ENCODE data around the gene FMNL2.

FMNL2 gene

GRCh38 chr2:152452256-152452973 lies 117.4 kb downstream of the FMNL2 start:
- DNase-seq: no peak

- DNase-seq: no peak
Observed at GRCh38 chr2:152453129-152453911, 118.3 kb downstream of the FMNL2 start.

DNA sequence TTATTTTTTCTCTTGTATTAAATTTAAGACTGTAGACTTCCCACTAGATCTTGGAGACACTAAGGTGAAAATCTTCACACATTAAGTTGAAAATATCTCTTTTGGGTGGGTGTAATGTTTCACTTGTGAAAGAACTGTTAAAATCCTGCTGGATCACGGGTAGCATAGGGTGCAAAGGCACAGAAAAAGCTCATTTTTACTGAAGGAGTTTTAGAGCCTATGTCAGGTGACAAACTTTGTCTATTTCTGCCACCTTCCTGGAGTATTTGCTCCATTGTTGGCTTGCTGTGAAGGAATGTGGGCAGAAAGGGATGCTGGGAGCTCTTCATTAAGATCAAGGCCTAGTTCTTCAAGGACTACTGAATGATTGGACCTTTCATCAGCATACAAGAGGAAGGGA lies 119.4 kb downstream of the FMNL2 start:
- no peak for DNase-seq

- DNase-seq: no peak
Observed at GRCh38 chr2:152454960-152455359, 120.0 kb downstream of the FMNL2 start.

- no peak for DNase-seq
Observed at GRCh38 chr2:152455738-152456137, 120.8 kb downstream of the FMNL2 start.

GRCh38 chr2:152456262-152456661 lies 121.3 kb downstream of the FMNL2 start:
- no peak for DNase-seq

GRCh38 chr2:152458441-152458940 lies 123.5 kb downstream of the FMNL2 start:
- DNase-seq: no peak

DNA sequence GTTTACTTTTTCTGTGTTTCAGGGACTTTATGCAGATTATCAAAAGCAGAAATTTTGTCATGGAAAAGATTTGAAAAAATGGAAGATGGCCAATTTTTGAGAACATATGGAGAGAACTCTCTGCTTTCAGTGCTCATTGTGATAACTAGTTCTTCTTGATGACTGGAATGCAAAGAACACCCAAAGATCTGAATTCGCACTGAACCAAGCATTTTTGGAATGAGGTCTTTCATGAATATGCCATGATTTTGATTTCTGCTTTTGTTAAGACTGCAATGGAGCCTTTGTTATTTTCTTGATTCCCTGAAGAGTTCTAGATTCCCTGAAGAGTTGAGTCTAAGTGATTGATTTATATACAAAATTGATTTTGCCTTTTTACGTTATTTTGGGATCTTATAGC lies 124.1 kb downstream of the FMNL2 start:
- DNase-seq: no peak

- DNase-seq: no peak
Observed at GRCh38 chr2:152460567-152460966, 125.6 kb downstream of the FMNL2 start.

DNA sequence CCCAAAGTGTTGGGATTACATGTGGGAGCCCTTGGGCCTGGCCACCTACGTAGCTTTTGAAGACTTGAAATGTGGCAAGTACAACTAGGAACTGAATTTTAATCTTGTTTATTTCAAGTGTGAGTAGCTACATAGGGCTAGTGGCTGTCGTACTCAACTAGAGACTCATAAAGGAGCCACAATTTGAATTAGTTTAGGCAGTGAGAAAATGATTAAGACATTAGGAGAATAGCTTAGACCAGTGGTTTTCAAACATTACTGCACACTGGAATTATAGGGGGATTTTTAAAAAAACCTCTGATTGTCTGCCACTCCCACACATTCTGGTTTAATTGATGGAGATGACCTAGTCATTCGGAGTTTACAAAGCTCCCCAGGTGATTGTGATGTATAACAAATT lies 127.1 kb downstream of the FMNL2 start:
- DNase-seq: no peak

DNA sequence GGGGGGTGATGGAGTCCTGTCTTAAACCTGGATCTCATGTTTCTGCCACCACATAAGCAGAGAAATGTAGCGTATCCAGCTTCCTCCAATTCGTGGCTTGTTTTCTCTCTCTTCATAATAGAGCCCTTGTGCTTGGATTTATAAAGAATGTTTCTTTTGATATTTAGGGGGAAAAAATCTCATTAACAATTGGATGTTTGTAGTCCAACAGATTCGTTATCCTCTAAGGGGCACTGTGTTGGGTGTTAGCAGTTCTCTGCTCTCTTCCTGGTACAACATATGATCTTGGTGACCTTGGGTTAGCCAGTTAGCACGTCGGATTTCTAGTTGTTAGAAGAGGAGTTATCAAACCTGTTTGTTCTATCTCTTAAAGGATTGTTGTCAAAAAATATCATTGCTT lies 127.8 kb downstream of the FMNL2 start:
- no peak for DNase-seq

DNA sequence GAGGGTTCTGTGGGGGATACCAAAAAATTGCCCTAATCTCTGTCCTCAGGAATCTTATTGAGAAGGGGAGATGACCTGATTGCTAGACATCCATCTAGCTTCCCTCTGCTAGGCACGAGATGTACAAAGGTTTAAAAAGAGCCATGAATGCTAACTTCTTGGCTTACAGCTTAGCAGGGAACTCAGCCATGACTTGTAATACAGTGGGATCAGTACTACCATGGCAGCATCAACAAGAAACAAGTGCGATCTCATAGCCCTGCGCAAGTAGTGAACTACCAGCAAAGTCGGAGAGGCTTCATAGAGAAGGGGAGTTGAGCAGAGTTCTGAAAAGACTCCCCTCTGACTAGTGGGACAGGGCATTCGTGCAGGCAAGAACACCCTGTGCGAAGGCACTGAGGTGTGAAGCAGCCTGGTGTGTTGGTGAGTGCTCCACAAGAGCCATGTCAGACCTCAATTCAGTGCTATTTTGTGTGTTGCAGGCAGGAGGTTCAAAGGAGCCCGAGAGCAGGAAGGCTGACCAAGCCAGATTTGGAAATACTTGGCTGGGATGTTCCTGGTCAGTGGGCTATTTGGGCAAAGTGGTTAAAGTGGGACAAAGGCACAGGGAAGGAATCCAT lies 130.0 kb downstream of the FMNL2 start:
- DNase-seq: no peak

- DNase-seq: no peak
Observed at GRCh38 chr2:152465541-152465940, 130.6 kb downstream of the FMNL2 start.

DNA sequence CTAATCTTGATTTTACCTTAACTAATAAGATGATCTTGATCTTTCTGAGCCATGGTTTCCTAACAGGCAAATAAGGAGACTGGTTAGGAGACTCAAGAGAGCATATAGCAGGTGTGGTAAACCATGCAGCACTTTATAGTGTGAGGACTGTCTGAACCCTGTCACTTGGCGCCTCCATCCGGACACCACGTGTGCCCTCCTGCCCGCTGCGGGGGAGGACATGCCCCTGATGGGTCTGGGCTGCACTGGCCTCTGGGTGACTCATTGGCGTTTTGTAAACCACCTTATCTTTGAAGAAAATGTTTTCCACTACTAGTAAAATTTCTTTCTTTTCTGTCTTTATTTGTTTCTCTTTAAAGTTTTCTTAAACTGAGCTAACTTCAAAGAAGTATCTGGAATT lies 131.1 kb downstream of the FMNL2 start:
- no peak for DNase-seq

GRCh38 chr2:152466980-152467676 lies 132.2 kb downstream of the FMNL2 start:
- DNase-seq: no peak

GRCh38 chr2:152467677-152468410 lies 132.9 kb downstream of the FMNL2 start:
- DNase-seq: no peak

DNA sequence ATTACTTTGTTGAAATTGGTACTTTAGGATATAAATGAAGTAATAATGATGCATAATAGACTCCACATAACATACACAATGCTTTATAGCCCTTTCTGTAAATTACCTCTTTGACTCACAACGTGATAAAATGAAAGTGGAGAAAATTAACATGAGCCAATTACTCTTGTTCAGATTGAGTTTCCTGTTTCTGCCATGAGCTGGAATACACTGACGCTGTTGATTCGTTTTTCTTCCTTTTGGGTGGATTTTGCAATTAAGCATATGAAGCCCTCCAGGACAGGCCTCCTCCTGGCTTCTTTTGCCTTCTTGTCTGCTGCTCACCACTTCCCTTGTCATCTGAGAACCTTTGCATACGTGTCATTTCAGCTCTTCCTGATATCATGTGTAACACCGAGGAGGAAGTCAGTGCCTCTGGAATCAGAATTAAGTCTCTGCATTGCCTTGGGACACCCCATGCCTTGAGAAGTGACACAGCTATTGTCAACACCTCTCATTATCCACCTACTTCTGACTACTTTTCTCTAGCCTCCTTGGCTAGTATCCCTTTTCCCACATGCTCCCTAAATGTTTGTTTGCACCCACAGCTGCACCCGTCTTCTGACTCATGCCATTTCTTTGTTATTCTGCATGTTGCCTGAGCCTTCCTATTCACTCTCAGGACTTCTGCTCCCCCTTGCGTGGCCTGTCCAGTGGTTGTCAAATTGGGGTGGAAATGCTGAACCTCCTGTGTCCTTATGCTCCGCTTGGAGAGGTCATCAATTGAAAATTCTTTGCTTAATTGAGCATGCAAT lies 134.1 kb downstream of the FMNL2 start:
- no peak for DNase-seq

DNA sequence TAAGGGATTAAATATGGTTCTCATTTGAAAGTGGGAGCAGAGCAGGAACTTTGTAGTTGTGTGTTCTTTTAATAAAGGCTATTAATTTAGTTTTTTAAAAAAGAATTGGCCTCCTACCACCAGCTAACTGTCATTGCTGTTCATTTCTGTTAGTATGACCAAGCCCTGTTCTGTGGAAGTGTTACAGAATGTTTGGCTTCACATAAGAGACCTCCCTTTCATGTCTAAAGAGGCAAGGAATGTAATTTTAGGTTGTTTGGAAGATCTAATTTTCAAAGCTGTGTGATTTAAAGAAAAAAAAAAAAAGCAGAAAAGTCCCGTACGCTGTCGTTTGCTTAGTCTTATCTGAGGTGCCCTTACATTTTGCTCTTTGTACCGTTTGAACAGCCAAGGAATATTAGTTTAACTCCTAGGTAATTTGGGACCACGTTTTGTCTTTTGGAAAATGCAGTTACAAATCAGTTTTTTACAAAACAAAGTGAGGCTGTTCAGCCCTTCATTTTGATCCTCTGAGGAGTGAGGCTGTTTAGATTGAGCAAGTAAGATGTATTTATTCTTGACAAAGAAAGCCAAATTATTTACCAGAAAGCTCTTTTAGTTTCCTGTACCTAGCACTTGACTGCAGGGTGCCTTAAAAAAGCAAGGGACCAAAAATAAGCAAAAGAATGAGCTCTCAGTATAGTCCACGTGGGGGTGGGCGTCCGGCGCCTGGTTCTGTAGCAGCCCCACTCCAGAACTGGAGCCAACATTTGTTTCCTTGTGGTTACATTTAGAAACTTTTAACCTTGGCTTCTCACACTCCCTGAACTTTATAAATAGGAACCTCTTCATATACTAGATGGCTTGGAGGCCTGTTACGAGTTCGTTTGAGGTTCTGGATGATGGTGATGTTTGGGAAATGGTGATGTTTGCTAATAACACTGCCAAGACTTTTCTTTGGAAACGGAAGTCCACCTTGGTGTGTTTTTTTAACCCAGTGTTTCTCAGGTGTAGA lies 136.2 kb downstream of the FMNL2 start:
- DNase-seq: no peak

GRCh38 chr2:152472481-152472887 lies 137.5 kb downstream of the FMNL2 start:
- no peak for DNase-seq

- no peak for DNase-seq
Observed at GRCh38 chr2:152473151-152473857, 138.3 kb downstream of the FMNL2 start.

Measured in left hindlimb (tissue), 1 donor.